Measurements from ENCODE around the gene PPA1.
"Not testable (repeated sequence)": the region's sequence is repeated elsewhere in the genome, so short reads cannot be mapped to it uniquely, and the experiment has no call there.

PPA1 gene

DNA sequence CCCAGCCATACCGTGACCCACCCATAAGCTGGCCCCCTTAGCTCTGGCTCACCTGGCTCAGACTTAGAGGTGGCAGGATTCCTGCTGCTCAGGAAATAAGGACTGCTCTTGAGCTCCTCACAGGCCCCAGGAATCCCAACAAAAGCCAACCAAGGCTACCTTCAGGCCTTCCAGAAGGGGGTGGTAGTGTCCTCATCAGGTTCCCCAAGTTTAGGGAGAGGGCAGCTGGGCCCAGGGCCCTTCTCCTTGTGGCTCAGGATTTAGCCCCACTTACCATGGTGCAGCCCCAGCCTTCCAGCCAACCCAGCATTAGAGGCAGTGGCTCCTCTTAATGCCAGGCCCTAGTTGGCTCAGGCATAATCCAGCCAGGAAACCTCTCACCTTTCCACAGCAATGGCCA is 27.0 kb upstream of the PPA1 start:
- in situ Hi-C loops (cut with HindIII; ENCODE audit: low pct_ligation_motif_present, low sequenced_read_pairs): no loop called here
- DNase-seq: no peak
- no peaks in the 10 kb centered on the region for H3K36me3 ChIP-seq (replicated peaks)
- no peak overlapping the region for H3K4me3 ChIP-seq (ENCODE audit: low read depth, low read length)
- no peak overlapping the region for H3K27ac ChIP-seq
- peaks cover 5% of the 10 kb centered on the region for H3K27me3 ChIP-seq (replicated peaks)
- TF ChIP-seq, protein P1, sequence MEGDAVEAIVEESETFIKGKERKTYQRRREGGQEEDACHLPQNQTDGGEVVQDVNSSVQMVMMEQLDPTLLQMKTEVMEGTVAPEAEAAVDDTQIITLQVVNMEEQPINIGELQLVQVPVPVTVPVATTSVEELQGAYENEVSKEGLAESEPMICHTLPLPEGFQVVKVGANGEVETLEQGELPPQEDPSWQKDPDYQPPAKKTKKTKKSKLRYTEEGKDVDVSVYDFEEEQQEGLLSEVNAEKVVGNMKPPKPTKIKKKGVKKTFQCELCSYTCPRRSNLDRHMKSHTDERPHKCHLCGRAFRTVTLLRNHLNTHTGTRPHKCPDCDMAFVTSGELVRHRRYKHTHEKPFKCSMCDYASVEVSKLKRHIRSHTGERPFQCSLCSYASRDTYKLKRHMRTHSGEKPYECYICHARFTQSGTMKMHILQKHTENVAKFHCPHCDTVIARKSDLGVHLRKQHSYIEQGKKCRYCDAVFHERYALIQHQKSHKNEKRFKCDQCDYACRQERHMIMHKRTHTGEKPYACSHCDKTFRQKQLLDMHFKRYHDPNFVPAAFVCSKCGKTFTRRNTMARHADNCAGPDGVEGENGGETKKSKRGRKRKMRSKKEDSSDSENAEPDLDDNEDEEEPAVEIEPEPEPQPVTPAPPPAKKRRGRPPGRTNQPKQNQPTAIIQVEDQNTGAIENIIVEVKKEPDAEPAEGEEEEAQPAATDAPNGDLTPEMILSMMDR (IDR thresholded peaks at IDR 0.05; ENCODE audit: low read depth, low read length, missing control alignments): no peak

DNA sequence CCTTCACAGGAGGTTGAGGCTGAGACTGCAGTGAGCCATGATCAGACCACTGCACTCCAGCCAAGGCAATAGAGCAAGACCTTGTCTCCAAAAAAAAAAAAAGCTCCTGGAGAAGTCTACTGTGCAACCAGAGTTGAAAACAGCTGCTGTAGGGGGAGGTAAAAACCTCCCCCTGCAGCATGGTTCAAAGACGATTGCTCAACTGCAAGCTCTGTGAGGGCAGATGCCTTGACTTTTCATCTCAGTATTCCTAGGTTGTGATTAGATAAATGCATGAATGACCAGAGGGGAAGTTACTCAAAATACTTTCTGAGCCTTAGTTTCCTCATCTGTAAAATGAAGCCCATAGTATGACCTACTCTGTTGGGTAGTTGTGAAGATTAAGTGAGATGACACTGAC is 25.0 kb upstream of the PPA1 start:
- in situ Hi-C loops (cut with HindIII; ENCODE audit: low pct_ligation_motif_present, low sequenced_read_pairs): no loop called here
- DNase-seq: no peak
- Histone ChIP-seq H3K4me3 (ENCODE audit: low read depth, low read length) (no peak overlapping the region), H3K27ac (no peak overlapping the region), H3K36me3 (replicated peaks) (no peaks in the 10 kb centered on the region), H3K27me3 (replicated peaks) (peaks cover 17% of the 10 kb centered on the region)
- TF ChIP-seq, protein P1 (IDR thresholded peaks at IDR 0.05; ENCODE audit: low read depth, low read length, missing control alignments): no peak

DNA sequence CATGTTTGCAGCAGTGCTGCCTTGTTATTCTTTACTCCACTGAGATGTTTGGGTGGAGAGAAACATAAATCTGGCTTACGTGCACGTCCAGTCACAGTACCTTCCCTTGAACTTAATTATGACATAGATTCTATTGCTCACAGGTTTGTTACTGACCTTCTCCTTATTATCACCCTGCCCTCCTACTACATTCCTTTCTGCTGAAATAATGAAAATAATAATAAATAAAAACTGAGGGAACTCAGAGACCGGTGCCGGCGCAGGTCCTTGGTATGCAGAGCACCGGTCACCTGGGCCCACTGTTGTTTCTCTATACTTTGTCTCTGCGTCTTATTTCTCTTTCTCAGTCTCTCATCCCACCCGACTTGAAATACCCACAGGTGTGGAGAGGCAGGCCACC is 24.6 kb upstream of the PPA1 start:
- in situ Hi-C loops (cut with HindIII; ENCODE audit: low pct_ligation_motif_present, low sequenced_read_pairs); H3K27ac ChIP-seq; H3K4me3 ChIP-seq (ENCODE audit: low read depth, low read length); H3K36me3 ChIP-seq (replicated peaks); DNase-seq: not testable (repeated sequence)
- peaks cover 17% of the 10 kb centered on the region for H3K27me3 ChIP-seq (replicated peaks)

DNA sequence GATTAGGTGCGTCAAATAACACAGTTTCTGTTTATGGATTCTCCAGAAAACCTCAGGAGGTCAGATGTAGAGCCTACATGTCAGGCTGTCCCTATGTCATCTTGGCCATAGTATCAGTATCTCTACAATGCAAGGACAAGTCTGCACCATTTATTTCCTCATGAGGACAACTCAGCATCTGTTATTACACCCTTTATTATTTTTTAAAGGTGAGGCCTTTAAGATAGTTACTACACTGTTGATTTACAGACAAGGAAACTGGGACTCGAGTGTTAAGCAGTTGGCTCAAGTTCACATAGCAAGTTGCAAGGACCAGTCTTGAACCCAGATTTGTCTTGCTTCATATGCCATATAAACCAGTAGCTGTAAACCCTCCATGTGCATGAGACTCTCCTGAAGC is 23.2 kb upstream of the PPA1 start:
- in situ Hi-C loops (cut with HindIII; ENCODE audit: low pct_ligation_motif_present, low sequenced_read_pairs): no loop called here
- no peaks in the 10 kb centered on the region for H3K36me3 ChIP-seq (replicated peaks)
- H3K27me3 ChIP-seq (replicated peaks): peaks cover 17% of the 10 kb centered on the region
- no peak overlapping the region for H3K27ac ChIP-seq
- DNase-seq: no peak
- H3K4me3 ChIP-seq (ENCODE audit: low read depth, low read length): no peak overlapping the region
- TF ChIP-seq, protein P1 (IDR thresholded peaks at IDR 0.05; ENCODE audit: low read depth, low read length, missing control alignments): no peak

DNA sequence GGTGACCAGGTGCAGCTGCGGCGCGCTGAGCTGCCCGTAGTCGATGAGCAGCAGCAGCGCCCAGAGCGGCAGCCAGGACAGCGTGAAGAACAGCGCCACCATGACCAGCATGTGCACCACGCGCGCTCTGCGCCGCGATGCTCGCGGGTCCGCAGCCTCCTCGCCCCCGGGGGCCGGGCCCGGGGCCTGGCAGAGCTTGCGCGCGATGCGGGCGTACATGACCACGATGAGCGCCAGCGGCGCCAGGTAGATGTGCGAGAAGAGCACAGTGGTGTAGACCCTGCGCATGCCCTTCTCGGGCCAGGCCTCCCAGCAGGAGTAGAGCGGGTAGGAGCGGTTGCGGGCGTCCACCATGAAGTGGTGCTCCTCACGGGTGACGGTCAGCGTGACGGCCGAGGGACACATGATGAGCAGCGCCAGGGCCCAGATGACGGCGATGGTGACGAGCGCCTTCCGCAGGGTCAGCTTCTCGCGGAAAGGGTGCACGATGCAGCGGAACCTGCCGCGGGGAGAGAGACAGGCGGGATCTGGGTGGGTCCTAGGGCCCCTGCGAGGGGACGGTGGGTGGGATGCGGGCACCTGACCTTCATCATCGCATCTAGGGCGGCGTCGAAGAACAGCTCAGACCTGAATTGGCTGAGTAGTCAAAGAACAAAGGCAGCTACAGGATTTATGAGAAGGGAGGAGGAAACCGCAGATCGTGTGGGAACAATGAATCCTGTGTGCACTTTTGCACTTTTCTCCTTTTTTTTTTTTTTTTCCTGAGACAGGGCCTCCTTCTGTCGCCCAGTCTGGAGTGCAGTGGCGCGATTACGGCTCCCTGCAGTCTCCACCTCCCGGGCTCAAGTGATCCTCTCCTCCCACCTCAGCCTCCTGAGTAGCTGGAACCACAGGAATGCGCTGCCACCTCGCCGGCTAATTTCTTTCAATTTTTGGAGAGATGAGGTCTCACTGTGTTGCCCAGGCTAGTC is 22.4 kb upstream of the PPA1 start:
- in situ Hi-C loops (cut with HindIII; ENCODE audit: low pct_ligation_motif_present, low sequenced_read_pairs): no loop called here
- no peak overlapping the region for H3K27ac ChIP-seq
- TF ChIP-seq, protein P1 (IDR thresholded peaks at IDR 0.05; ENCODE audit: low read depth, low read length, missing control alignments): peak; percentile 6
- peak overlapping the region; percentile 20 for H3K4me3 ChIP-seq (ENCODE audit: low read depth, low read length)
- no peaks in the 10 kb centered on the region for H3K36me3 ChIP-seq (replicated peaks)
- DNase-seq: no peak
- peaks cover 17% of the 10 kb centered on the region for H3K27me3 ChIP-seq (replicated peaks)

DNA sequence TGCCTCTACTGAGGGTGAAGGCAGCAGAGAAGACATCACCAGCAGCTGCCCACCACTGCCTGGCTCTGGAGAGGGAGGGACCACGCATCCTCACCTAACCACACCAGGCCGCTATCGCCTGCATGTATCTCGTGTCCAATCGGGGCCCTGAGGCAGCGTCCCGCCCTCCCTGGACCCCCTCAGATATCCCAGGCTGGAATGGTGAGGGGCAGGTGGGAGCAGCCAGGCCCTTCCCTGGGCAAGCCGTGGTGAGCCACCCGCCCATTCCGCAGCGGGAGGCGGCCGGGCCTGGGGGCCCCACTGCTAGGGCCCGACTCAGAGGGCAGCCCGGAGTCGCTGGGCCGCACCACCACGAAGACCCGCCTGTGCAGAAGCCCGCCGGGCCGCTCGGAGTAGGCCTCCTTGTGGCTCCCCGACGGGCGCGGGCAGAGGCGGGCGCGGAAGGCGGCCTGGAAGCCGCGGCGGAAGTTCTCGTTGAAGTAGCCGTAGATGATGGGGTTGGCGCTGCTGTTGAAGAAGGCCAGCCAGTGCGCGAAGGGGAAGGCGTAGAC is 21.6 kb upstream of the PPA1 start:
- DNase-seq: no peak
- in situ Hi-C loops (cut with HindIII; ENCODE audit: low pct_ligation_motif_present, low sequenced_read_pairs): no loop called here
- TF ChIP-seq, protein P1 (IDR thresholded peaks at IDR 0.05; ENCODE audit: low read depth, low read length, missing control alignments): no peak
- H3K4me3 ChIP-seq (ENCODE audit: low read depth, low read length): no peak overlapping the region
- H3K27ac ChIP-seq: no peak overlapping the region
- no peaks in the 10 kb centered on the region for H3K36me3 ChIP-seq (replicated peaks)
- H3K27me3 ChIP-seq (replicated peaks): peaks cover 17% of the 10 kb centered on the region
